ENCODE measurements around the gene THSD7A.

The THSD7A gene

GRCh38 chr7:11751807-11752389, 80.1 kb downstream of the THSD7A start:
- no peak for DNase-seq (ENCODE audit: extremely low read depth in 1 of 2, low read depth in 1 of 2)

- no peak for DNase-seq (ENCODE audit: extremely low read depth in 1 of 2, low read depth in 1 of 2)
These were observed 80.7 kb downstream of the THSD7A start for GRCh38 chr7:11751315-11751714.

GRCh38 chr7:11750191-11750590, 81.8 kb downstream of the THSD7A start:
- no peak for DNase-seq (ENCODE audit: extremely low read depth in 1 of 2, low read depth in 1 of 2)

GRCh38 chr7:11749629-11750028, 82.4 kb downstream of the THSD7A start:
- DNase-seq (ENCODE audit: extremely low read depth in 1 of 2, low read depth in 1 of 2): no peak

GRCh38 chr7:11748884-11749283, 83.1 kb downstream of the THSD7A start:
- no peak for DNase-seq (ENCODE audit: extremely low read depth in 1 of 2, low read depth in 1 of 2)

- DNase-seq (ENCODE audit: extremely low read depth in 1 of 2, low read depth in 1 of 2): no peak
These were observed 84.1 kb downstream of the THSD7A start for GRCh38 chr7:11747715-11748485.

- DNase-seq (ENCODE audit: extremely low read depth in 1 of 2, low read depth in 1 of 2): no peak
These were observed 85.4 kb downstream of the THSD7A start for GRCh38 chr7:11746591-11746990.

GRCh38 chr7:11743548-11743947, 88.5 kb downstream of the THSD7A start:
- no peak for DNase-seq (ENCODE audit: extremely low read depth in 1 of 2, low read depth in 1 of 2)

GRCh38 chr7:11743016-11743415, 89.0 kb downstream of the THSD7A start:
- no peak for DNase-seq (ENCODE audit: extremely low read depth in 1 of 2, low read depth in 1 of 2)

GRCh38 chr7:11742496-11742895, 89.5 kb downstream of the THSD7A start:
- no peak for DNase-seq (ENCODE audit: extremely low read depth in 1 of 2, low read depth in 1 of 2)

GRCh38 chr7:11737723-11738122, 94.3 kb downstream of the THSD7A start:
- no peak for DNase-seq (ENCODE audit: extremely low read depth in 1 of 2, low read depth in 1 of 2)

GRCh38 chr7:11732207-11732606, 99.8 kb downstream of the THSD7A start:
- DNase-seq (ENCODE audit: extremely low read depth in 1 of 2, low read depth in 1 of 2): no peak

- no peak for DNase-seq (ENCODE audit: extremely low read depth in 1 of 2, low read depth in 1 of 2)
These were observed 101.3 kb downstream of the THSD7A start for GRCh38 chr7:11730725-11731124.

- no peak for DNase-seq (ENCODE audit: extremely low read depth in 1 of 2, low read depth in 1 of 2)
These were observed 104.1 kb downstream of the THSD7A start for GRCh38 chr7:11727864-11728263.

- no peak for DNase-seq (ENCODE audit: extremely low read depth in 1 of 2, low read depth in 1 of 2)
These were observed 105.2 kb downstream of the THSD7A start for GRCh38 chr7:11726794-11727155.

GRCh38 chr7:11726001-11726793, 105.8 kb downstream of the THSD7A start:
- DNase-seq (ENCODE audit: extremely low read depth in 1 of 2, low read depth in 1 of 2): no peak

- no peak for DNase-seq (ENCODE audit: extremely low read depth in 1 of 2, low read depth in 1 of 2)
These were observed 115.8 kb downstream of the THSD7A start for GRCh38 chr7:11716185-11716584.

GRCh38 chr7:11714676-11715075, 117.3 kb downstream of the THSD7A start:
- DNase-seq (ENCODE audit: extremely low read depth in 1 of 2, low read depth in 1 of 2): no peak

GRCh38 chr7:11714205-11714604, 117.8 kb downstream of the THSD7A start:
- DNase-seq (ENCODE audit: extremely low read depth in 1 of 2, low read depth in 1 of 2): no peak

- no peak for DNase-seq (ENCODE audit: extremely low read depth in 1 of 2, low read depth in 1 of 2)
These were observed 118.6 kb downstream of the THSD7A start for GRCh38 chr7:11713352-11713751.

GRCh38 chr7:11710377-11710776, 121.6 kb downstream of the THSD7A start:
- DNase-seq (ENCODE audit: extremely low read depth in 1 of 2, low read depth in 1 of 2): no peak

GRCh38 chr7:11709196-11709595, 122.8 kb downstream of the THSD7A start:
- no peak for DNase-seq (ENCODE audit: extremely low read depth in 1 of 2, low read depth in 1 of 2)
